GM12875 (cell line): Measurements from ENCODE around the gene ZNF234.
A peak's percentile ranks its signal among the peaks of the same experiment; 100 is the strongest.

Experiments used
- H3K4me3 ChIP-seq: one replicate; pipeline ENCODE4 v1.5.1; 2011; ENCODE audit warnings: low read depth, low read length, control low read depth
- CTCF ChIP-seq: IDR thresholded peaks from 2 replicates; pipeline ENCODE4 v1.5.1; 2011; ENCODE audit warnings: low read depth, mild to moderate bottlenecking, control low read depth, inconsistent platforms, low read length, moderate library complexity, borderline replicate concordance; ENCODE audit not compliant: insufficient read depth

Gene ZNF234

DNA sequence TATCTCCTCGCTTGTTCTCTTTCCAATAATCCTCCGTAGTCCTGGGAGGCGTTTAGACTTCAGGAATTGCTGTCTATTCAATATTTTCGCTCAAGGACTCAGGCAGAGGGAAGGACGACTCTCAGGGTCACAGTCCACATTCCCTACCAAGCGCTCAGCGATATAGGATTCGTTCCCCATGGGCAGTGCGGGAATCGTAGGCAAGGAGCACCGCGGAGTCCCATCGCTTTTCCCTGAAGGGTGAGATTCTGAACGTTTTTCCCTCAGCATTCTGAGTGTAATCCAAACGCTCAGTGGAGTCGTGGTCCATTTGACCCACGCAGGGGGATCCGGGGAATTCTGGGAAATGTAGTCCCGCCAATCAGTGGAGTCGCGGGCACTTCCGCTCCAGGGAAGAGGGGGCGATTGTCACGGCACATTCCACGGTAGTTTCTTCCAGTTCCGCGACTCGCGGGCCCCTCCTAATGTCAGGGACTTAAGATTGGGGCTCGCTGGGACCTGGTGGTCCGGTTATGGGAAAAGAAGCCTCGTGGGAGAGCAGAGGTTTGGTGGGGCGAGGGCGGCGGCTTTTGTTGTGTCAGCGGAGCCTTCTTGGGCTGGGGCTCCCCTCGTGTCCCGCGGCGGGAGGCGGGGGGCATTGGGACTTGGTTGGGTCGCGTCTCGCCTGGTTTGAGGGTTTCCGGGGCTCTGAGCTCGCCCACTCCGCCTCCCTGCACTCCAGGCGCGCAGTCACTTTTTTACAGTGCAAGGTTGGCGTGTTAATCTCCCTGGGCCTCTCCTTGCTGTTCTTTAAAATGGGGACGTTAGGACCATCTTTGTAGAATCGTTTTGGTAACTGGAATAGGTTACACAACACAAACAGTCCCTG lies at the start of gene ZNF234:
Gene ZNF234, plus strand, starts transcription at position 364 of the 868 bp plus-strand sequence. CDS start 3,079 bp downstream, outside the sequence.
- H3K4me3 ChIP-seq: peak within 1 kb of the TSS; percentile 87
- TF ChIP-seq CTCF: no peak

DNA sequence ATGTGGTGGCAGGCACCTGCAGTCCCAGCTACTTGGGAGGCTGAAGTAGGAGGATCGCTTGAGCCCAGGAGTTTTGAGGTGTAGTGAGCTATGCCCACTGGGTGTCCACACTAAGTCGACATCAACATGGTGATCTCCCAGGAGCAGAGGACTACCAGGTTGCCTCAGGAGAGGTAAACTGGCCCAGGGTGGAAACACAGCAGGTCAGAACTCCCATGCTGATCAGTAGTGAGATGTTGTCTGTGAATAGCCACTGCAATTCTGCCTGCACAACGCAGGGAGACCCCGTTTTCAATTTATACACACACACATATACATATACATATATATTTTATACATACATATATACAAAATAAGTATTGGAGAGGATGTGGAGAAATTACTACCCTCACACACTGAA lies 49.2 kb upstream of the ZNF234 start:
- H3K4me3 ChIP-seq: no peak overlapping the region
- TF ChIP-seq CTCF: no peak

- TF ChIP-seq CTCF: no peak
- peak within 1 kb of the TSS; percentile 72 for H3K4me3 ChIP-seq
Measured at GRCh38 chr19:44093931-44094765, 47.2 kb upstream of the ZNF234 start, which contains the start of gene ZNF224. ZNF224 (plus strand) TSS chr19:44094361; CDS start chr19:44097874, 3,513 bp downstream.

- no peak overlapping the region for H3K4me3 ChIP-seq
- TF ChIP-seq CTCF: no peak
Measured at GRCh38 chr19:44107751-44108150, 33.6 kb upstream of the ZNF234 start.

- H3K4me3 ChIP-seq: no peak overlapping the region
- TF ChIP-seq CTCF: no peak
Measured at GRCh38 chr19:44109458-44109857, 31.9 kb upstream of the ZNF234 start.

DNA sequence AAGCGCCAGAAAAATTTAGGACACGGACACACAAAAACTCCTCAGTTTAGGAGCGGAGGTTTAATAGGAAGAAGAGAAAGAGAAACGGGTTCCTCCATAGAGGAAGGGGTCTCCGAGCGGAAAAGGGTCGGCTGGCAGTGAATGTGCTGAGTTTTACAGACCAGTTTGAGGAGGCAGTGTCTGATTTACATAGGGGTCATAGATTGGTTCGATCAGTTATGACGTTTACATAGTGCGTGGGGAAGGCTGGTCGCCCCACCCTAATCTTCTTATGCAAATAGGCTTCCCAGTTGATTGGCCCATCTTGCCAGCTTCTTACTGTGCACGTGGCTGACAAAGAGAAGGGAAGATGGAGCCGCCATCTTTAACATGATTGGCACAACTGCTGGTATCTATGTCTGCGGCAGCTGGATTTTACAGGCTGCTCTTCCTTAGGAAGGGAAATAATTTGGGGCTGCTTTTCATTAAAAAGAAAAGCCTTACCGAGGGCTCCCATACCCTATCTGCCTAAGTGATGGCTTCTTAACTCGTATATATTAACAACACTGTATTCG lies 29.4 kb upstream of the ZNF234 start:
- H3K4me3 ChIP-seq: no peak overlapping the region
- TF ChIP-seq CTCF: no peak

DNA sequence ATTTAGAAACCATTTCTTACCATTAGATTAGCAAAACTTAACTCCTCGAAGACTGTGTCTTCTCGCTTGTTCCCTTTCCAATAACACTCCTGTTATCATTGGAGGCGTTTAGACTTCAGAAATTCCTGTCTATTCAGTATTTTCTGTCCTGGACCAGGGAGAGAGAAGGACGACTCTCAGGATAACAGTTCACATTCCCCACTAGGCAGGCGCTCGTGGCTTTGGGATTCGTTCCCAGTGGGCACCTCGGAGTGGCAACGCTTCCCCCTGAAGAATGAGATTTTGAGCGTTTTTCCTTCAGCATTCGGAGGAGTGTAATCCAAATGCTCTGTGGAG lies 28.6 kb upstream of the ZNF234 start:
- H3K4me3 ChIP-seq: peak overlapping the region; percentile 69
- TF ChIP-seq CTCF: no peak
